HAP-1 (cell line): Measurements from ENCODE around the gene IL20RA.

Experiments
- DNase-seq, 2 experiments: peaks; one replicate each; pipeline ENCODE4 v3.0.0-alpha.2; 2016 to 2020; ENCODE audit warnings: low spot score in 2 of 2
- H3K27me3 ChIP-seq: fragments of 250-450 bp; sonication (Bioruptor Pico); 2 replicates; pipeline ENCODE4 v1.5.1; 2020; ENCODE audit warnings: low read depth, mild to moderate bottlenecking, moderate library complexity
- H3K36me3 ChIP-seq: fragments of 250-450 bp; sonication (Bioruptor Pico); replicated peaks from 2 replicates; pipeline ENCODE4 v1.5.1; 2020; ENCODE audit warnings: mild to moderate bottlenecking
- H3K4me1 ChIP-seq: fragments of 250-450 bp; sonication (Bioruptor Pico); 2 replicates; pipeline ENCODE4 v1.5.1; 2020; ENCODE audit warnings: mild to moderate bottlenecking
- H3K4me3 ChIP-seq: fragments of 250-450 bp; sonication (Bioruptor Pico); 2 replicates; pipeline ENCODE4 v1.5.1; 2020; ENCODE audit warnings: mild to moderate bottlenecking, moderate library complexity
- H3K9me3 ChIP-seq: fragments of 250-450 bp; sonication (Bioruptor Pico); 2 replicates; pipeline ENCODE4 v1.5.1; 2020; ENCODE audit warnings: mild to moderate bottlenecking, moderate library complexity
- in situ Hi-C: fragments of 300-500 bp; cut with MboI; formaldehyde crosslinking; loops from 3 replicates; pipeline ENCODE4 v1.14.3; 2020; ENCODE audit warnings: low sequenced_read_pairs, inconsistent platforms, mixed read lengths

The IL20RA gene

GRCh38 chr6:136950436-136951126, 94.2 kb downstream of the IL20RA start:
- in situ Hi-C loops = no loop called here
- Histone ChIP-seq H3K9me3 (no peaks in the 10 kb centered on the region), H3K4me3 (no peak overlapping the region), H3K4me1 (peaks cover 10% of the 10 kb centered on the region), H3K36me3 (no peaks in the 10 kb centered on the region), H3K27me3 (0 out of 2 replicates have a peak, but pooled peaks cover 2% of the 10 kb centered on the region)
- no peak for DNase-seq
